Naive thymus-derived CD4-positive, alpha-beta T cell (primary cell): ENCODE measurements around the gene DIPK1C. TPM values are rescaled to one million over a fixed set of nuclear protein-coding genes. Genes with fewer than 3 reads are reported as not detected.

Source experiments
- ATAC-seq: fragments of 150-1000 bp; cut with Tn5 transposase; 2 replicates; pipeline ENCODE4 v1.10.0; 2021; ENCODE audit warnings: mild to moderate bottlenecking, moderate library complexity
- CTCF ChIA-PET: fragments of 350-600 bp; sonication (Branson Sonifier 250); formaldehyde crosslinking; loops from one replicate; lab custom pipeline; 2021; ENCODE audit warnings: antibody characterized with exemption; lab: Charles Lee
- POLR2A ChIA-PET: fragments of 350-600 bp; sonication (Branson Sonifier 250); formaldehyde crosslinking; loops from one replicate; lab custom pipeline; 2021; ENCODE audit warnings: antibody characterized with exemption, inconsistent platforms; lab: Charles Lee
- DNase-seq, 9 donors: peaks; one replicate each; pipeline versions ENCODE4 v3.0.0 to v3.0.0-alpha.2; 2020 to 2022; ENCODE audit warnings: mixed read lengths in 1 of 9
- H3K27ac ChIP-seq: one replicate; pipeline ENCODE4 v1.7.0; 2013; ENCODE audit warnings: mild to moderate bottlenecking, low read depth, low read length, moderate library complexity
- H3K27me3 ChIP-seq, 2 donors: one replicate each; pipeline ENCODE4 v1.7.0; 2013; ENCODE audit warnings: low read length in 2 of 2, mild to moderate bottlenecking in 2 of 2, moderate library complexity in 2 of 2; ENCODE audit not compliant: control insufficient read depth in 2 of 2, insufficient read depth in 2 of 2
- H3K36me3 ChIP-seq, 3 experiments: 1 replicate in 2 of 3; 2 replicates in 1 of 3; pipeline ENCODE4 v1.7.0; 2013; ENCODE audit warnings: low read length in 3 of 3, mild to moderate bottlenecking in 3 of 3, moderate library complexity in 1 of 3; ENCODE audit not compliant: insufficient read depth in 3 of 3, control insufficient read depth in 2 of 3
- H3K4me1 ChIP-seq, 2 donors: one replicate each; pipeline ENCODE4 v1.7.0; 2013; ENCODE audit warnings: low read length in 2 of 2, mild to moderate bottlenecking in 2 of 2, moderate library complexity in 1 of 2; ENCODE audit not compliant: control insufficient read depth in 2 of 2, insufficient read depth in 2 of 2
- H3K4me3 ChIP-seq: 2 replicates; pipeline ENCODE4 v1.7.0; 2013; ENCODE audit warnings: mild to moderate bottlenecking, low read length
- H3K9me3 ChIP-seq, 3 experiments: 1 replicate in 2 of 3; 2 replicates in 1 of 3; pipeline ENCODE4 v1.7.0; 2013; ENCODE audit warnings: low read length in 3 of 3; ENCODE audit not compliant: control insufficient read depth in 2 of 3
- H3K27ac Mint-ChIP-seq, 9 donors: one replicate each; pipeline ENCODE4 v1.8.0; 2020 to 2022; ENCODE audit warnings: mixed read lengths in 9 of 9, mild to moderate bottlenecking in 8 of 9, moderate library complexity in 5 of 9, inconsistent platforms in 2 of 9
- H3K27me3 Mint-ChIP-seq, 5 donors: one replicate each; pipeline ENCODE4 v1.8.0; 2021 to 2022; ENCODE audit warnings: mixed read lengths in 5 of 5, mild to moderate bottlenecking in 1 of 5
- H3K36me3 Mint-ChIP-seq, 5 donors: one replicate each; pipeline ENCODE4 v1.8.0; 2020 to 2022; ENCODE audit warnings: mixed read lengths in 5 of 5, mild to moderate bottlenecking in 3 of 5, inconsistent platforms in 1 of 5
- H3K4me1 Mint-ChIP-seq, 7 donors: one replicate each; pipeline ENCODE4 v1.8.0; 2020 to 2022; ENCODE audit warnings: mixed read lengths in 7 of 7, mild to moderate bottlenecking in 3 of 7, inconsistent platforms in 1 of 7
- H3K4me3 Mint-ChIP-seq, 10 donors: one replicate each; pipeline ENCODE4 v1.8.0; 2020 to 2022; ENCODE audit warnings: mild to moderate bottlenecking in 10 of 10, mixed read lengths in 10 of 10, moderate library complexity in 6 of 10, inconsistent platforms in 2 of 10
- H3K9me3 Mint-ChIP-seq, 11 donors: one replicate each; pipeline ENCODE4 v1.8.0; 2020 to 2022; ENCODE audit warnings: mixed read lengths in 11 of 11, mild to moderate bottlenecking in 4 of 11, inconsistent platforms in 1 of 11, moderate library complexity in 1 of 11
- intact Hi-C, 2 donors: fragments of 100-400 bp; cut with micrococcal nuclease; formaldehyde crosslinking; loops; one replicate each; pipeline ENCODE4 v1.15.1; 2023
- polyA plus RNA-seq, 2 donors: library from polyadenylated mRNA; unstranded; fragments of 300-500 nt; fragmentation: Illumina TruSeq; gene quantifications; one replicate each; pipeline ENCODE4 v1.2.3, GENCODE V29; 2021
- total RNA-seq, 6 experiments: library from RNA in 5 of 6; stranded (reverse) in 5 of 6; gene quantifications; 1 replicate in 5 of 6; 2 replicates in 1 of 6; pipeline ENCODE4 v1.2.3 and lab custom pipeline; 2021 to 2026

The DIPK1C gene
- total and polyA plus RNA-seq, 7 experiments from 2014 or later, result not detected

DNA sequence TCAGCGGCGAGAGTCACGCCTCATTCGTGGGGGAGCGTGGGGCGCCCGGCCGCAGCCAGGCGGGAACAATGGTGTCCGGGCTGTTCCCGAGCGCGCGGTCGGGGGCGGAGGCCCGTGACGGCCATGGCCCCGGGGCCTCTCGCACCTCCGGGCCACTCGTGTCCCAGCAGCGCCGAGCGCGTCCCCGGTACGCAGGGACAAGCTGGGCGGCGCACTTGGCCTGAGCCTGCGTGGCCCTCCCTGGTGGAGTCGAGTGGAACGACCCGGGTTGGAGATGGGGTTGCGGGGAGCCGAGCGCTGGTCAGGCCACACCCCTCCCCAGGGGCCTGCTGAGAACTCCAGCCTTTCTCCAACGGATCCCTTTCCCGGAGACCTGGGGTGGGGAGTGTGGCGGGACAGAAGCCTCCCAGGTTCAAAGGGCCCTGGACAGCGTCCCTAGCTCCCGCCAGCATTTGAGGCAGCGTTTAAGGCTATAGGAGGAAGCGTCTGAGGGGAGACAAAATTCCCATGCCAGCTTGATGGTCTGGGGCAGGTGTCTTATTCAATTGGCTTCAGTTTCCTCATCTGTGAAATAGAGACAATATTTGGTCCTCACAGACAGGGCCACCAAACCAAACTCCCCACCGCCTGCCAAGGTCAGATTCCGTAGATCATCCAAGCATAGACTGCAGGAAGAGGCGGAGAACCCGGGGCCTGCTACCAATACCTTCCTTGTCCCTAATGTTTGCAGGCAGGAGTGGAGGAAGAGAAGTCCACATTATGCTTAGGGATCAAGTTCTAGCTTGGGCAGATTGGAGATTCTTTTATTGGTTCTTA, 39.6 kb upstream of the DIPK1C start:
- Mint-ChIP-seq H3K27me3 (peaks cover 0 to 20% (median 0%) of the 10 kb centered on the region in 5 donors), H3K36me3 (peaks cover 0 to 15% (median 9%) of the 10 kb centered on the region in 5 donors), H3K4me1 (peaks cover 22 to 68% (median 56%) of the 10 kb centered on the region in 7 donors), H3K9me3 (no peaks in the 10 kb centered on the region), H3K27ac (peak overlapping the region; percentile 77 to 100 (median 98)), H3K4me3 (peak overlapping the region; percentile 79 to 98 (median 92))
- ChIA-PET CTCF (interaction anchor here (0.6 to 10.7 kb wide), 4 partner anchors 55 to 154 kb away, joined by 3 to 269 read pairs (median 6); no protein-coding TSS in a partner anchor), POLR2A (interaction anchor here (1.0 to 3.1 kb wide), 7 partner anchors 8 to 143 kb away, joined by 4 to 30 read pairs (median 8); partner anchors contain the start of gene ZNF407)
- Histone ChIP-seq H3K36me3 (peaks cover 0 to 11% (median 0%) of the 10 kb centered on the region in 3 experiments), H3K4me1 (peaks cover 33 to 43% of the 10 kb centered on the region in 2 donors), H3K9me3 (no peaks in the 10 kb centered on the region), H3K4me3 (peak overlapping the region; percentile 75), H3K27ac (peak overlapping the region; percentile 93), H3K27me3 (no peaks in the 10 kb centered on the region)
- DNase-seq, result peak in 3 of 9 donors; percentile 11 to 38 (median 30)
- ATAC-seq, result peak; percentile 10
- intact Hi-C loops, result loop anchor here (1.0 to 5.0 kb wide), 8 partner anchors 102 to 1996 kb away; partner anchors contain the start of genes TIMM21 (in 1 of the 2) and TSHZ1 (in 1 of the 2)

DNA sequence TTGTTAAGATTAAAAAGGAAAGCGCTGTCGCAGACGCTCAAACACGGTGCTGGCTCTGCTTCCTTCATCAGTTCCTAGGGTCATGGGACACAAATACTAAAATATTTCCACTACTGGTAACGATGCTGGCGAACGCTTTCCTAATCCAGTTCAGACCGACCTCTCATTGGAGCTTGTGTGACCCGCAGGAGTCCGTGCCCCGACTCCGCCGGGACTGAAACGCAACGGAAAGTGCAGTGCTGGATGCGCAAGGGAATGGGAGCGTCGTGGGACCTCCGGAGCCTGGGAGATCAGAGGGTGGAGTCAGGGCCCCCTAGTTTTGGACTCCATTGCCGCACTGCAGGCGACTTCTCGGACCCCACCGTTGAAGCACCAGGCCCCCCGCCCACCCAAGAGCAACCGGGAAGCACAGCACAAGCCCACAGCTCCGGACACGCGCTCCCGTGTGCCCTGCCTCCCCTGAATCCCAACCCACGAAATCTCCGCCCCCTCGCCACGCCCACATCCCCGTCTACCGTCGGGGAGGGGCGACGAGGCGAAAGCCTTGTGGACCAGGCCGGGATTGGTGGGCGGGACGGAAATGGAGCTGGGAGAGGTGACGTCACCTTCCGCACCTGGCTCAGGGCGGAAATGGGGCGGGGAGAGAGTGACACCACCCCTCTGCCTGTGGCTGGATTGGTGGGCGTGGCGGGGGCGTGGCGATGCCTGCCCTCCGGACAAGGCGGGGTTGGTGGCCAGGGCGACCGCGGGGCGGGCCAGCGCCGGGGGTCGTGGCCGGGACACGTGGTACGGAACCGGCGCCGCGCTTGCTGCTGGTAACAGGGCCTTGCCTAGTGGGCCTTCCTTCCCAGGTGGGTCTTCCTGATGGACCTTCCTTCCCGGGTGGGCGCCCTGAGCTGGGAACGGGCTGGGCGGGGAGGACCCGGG, 38.7 kb upstream of the DIPK1C start, which contains the start of gene CNDP2:
CNDP2 (plus strand) TSS at position 783 of the 927 bp plus-strand sequence. CDS start 3,611 bp downstream, outside the sequence.
- POLR2A ChIA-PET, result interaction anchor here (0.5 to 3.1 kb wide), 8 partner anchors 9 to 142 kb away, joined by 3 to 30 read pairs (median 7); partner anchors contain the start of gene ZNF407
- Mint-ChIP-seq H3K27ac (peak within 1 kb of the TSS; percentile 95 to 100 (median 98)), H3K27me3 (peaks cover 0 to 20% (median 0%) of the 10 kb centered on the region in 5 donors), H3K9me3 (no peaks in the 10 kb centered on the region), H3K36me3 (peaks cover 0 to 13% (median 4%) of the 10 kb centered on the region in 5 donors), H3K4me1 (peaks cover 21 to 62% (median 49%) of the 10 kb centered on the region in 7 donors), H3K4me3 (peak within 1 kb of the TSS; percentile 79 to 98 (median 92))
- ATAC-seq, result peak; percentile 89
- H3K27ac ChIP-seq, result peak within 1 kb of the TSS; percentile 93
- H3K27me3 ChIP-seq, result no peaks in the 10 kb centered on the region
- peaks cover 0 to 4% (median 0%) of the 10 kb centered on the region in 3 experiments for H3K36me3 ChIP-seq
- intact Hi-C loops, result loop anchor here (1.0 to 5.0 kb wide), 8 partner anchors 102 to 1996 kb away; partner anchors contain the start of genes TIMM21 (in 1 of the 2) and TSHZ1 (in 1 of the 2)
- no peaks in the 10 kb centered on the region for H3K9me3 ChIP-seq
- peak; percentile 93 to 100 (median 94) for DNase-seq
- peak within 1 kb of the TSS; percentile 75 for H3K4me3 ChIP-seq
- CTCF ChIA-PET, result interaction anchor here (0.6 to 10.7 kb wide), 6 partner anchors 56 to 413 kb away, joined by 3 to 269 read pairs (median 6); no protein-coding TSS in a partner anchor
- peaks cover 33 to 43% of the 10 kb centered on the region in 2 donors for H3K4me1 ChIP-seq

DNA sequence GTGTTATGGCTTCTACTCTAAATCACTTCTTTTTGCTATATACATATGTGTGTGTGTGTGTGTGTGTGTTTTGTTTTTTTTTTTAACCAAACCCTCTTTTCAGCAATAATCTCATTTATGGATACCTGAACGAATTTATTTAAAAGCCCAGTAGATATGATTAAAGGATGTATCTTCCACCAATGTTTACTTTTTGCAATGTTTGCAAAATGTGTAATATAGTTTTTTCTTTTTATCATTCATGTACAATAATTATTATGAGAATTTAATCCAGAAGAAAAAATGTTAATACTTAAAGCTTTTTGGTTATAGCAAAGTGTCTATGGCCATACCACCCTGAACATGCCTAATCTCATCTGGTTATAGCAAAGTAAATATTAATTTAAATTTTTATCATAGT, 37.4 kb upstream of the DIPK1C start:
- peak overlapping the region in 9 of 10 donors; percentile 6 to 90 (median 59) for H3K4me3 Mint-ChIP-seq
- intact Hi-C loops, result no loop called here

DNA sequence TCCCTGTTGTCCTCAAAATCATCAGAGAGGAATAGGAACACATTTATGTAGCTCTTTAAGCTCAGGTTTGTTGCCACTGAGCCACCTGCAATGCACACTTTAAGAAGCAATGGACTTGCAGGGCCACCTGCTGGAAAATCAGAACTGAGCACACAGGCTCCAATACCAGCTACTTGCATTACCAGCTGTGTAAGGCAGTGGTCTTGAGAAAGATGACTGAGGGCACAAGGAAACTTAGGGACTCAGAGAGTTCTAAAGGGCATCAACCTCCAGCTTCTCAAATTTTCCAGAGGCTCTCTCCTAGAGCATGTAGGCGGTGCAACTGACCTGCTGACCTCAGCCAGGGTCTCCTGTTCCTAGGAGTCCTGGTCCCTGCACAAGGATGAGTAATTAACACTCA, 36.6 kb upstream of the DIPK1C start:
- Histone ChIP-seq H3K4me3 (no peak overlapping the region), H3K9me3 (no peaks in the 10 kb centered on the region), H3K27me3 (no peaks in the 10 kb centered on the region), H3K36me3 (peaks cover 0 to 4% (median 0%) of the 10 kb centered on the region in 3 experiments), H3K4me1 (peaks cover 20 to 26% of the 10 kb centered on the region in 2 donors), H3K27ac (no peak overlapping the region)
- peak overlapping the region in 5 of 10 donors; percentile 6 to 65 (median 41) for H3K4me3 Mint-ChIP-seq
- POLR2A ChIA-PET, result interaction anchor here (0.7 to 2.5 kb wide), 11 partner anchors 9 to 152 kb away, joined by 3 to 19 read pairs (median 4); no protein-coding TSS in a partner anchor
- DNase-seq, result peak in 8 of 9 donors; percentile 29 to 86 (median 76)
- peak overlapping the region in 8 of 9 donors; percentile 59 to 98 (median 90) for H3K27ac Mint-ChIP-seq
- no peaks in the 10 kb centered on the region for H3K9me3 Mint-ChIP-seq
- H3K36me3 Mint-ChIP-seq, result peaks cover 0 to 6% (median 0%) of the 10 kb centered on the region in 5 donors
- ATAC-seq, result peak; percentile 60
- H3K27me3 Mint-ChIP-seq, result peaks cover 0 to 32% (median 0%) of the 10 kb centered on the region in 5 donors
- CTCF ChIA-PET, result interaction anchor here (0.5 to 10.7 kb wide), 34 partner anchors 9 to 411 kb away, joined by 3 to 269 read pairs (median 4); no protein-coding TSS in a partner anchor
- H3K4me1 Mint-ChIP-seq, result peaks cover 12 to 41% (median 31%) of the 10 kb centered on the region in 7 donors
- intact Hi-C loops, result loop anchor here (1.0 kb wide), 8 partner anchors 59 to 453 kb away; no protein-coding TSS in a partner anchor

More for the DNA sequence above, 37.4 kb upstream of the DIPK1C start:
- H3K36me3 Mint-ChIP-seq, result peaks cover 0 to 6% (median 0%) of the 10 kb centered on the region in 5 donors
- H3K9me3 Mint-ChIP-seq, result no peaks in the 10 kb centered on the region
- no peaks in the 10 kb centered on the region for H3K27me3 ChIP-seq
- no peak overlapping the region for H3K4me3 ChIP-seq
- peaks cover 24 to 30% of the 10 kb centered on the region in 2 donors for H3K4me1 ChIP-seq
- ChIA-PET POLR2A (interaction anchor here (1.5 to 3.1 kb wide), 4 partner anchors 105 to 141 kb away, joined by 6 to 30 read pairs (median 18); no protein-coding TSS in a partner anchor), CTCF (interaction anchor here (1.6 to 10.7 kb wide), 4 partner anchors 122 to 412 kb away, joined by 14 to 269 read pairs (median 18); no protein-coding TSS in a partner anchor)
- H3K27me3 Mint-ChIP-seq, result peaks cover 0 to 25% (median 0%) of the 10 kb centered on the region in 5 donors
- peak overlapping the region; percentile 16 for H3K27ac ChIP-seq
- DNase-seq (no peak), ATAC-seq (no peak)
- H3K9me3 ChIP-seq, result no peaks in the 10 kb centered on the region
- H3K36me3 ChIP-seq, result peaks cover 0 to 4% (median 0%) of the 10 kb centered on the region in 3 experiments
- H3K27ac Mint-ChIP-seq, result peak overlapping the region in 7 of 9 donors; percentile 63 to 98 (median 91)
- peaks cover 13 to 49% (median 39%) of the 10 kb centered on the region in 7 donors for H3K4me1 Mint-ChIP-seq

DNA sequence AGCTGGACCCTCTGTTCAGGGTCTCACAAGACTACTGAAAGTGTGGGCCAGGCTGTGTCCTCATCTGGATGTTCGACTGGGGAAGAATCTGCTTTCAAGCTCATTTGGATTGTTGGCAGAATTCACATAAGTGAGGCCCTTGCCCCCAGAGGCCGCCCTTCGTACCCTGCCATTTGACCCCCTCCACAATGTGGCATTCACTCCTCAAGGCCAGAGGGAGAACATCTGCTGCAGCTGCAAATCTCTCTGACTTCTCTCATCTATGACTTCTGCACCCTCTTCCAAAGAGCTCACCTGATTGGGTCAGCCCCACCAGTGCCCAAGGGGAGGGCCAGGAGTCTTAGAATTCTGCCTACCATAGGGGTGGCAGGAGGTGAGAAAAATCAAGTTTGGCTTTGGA, 35.2 kb upstream of the DIPK1C start:
- Histone ChIP-seq H3K9me3 (no peaks in the 10 kb centered on the region), H3K27me3 (no peaks in the 10 kb centered on the region), H3K4me1 (peaks cover 6 to 12% of the 10 kb centered on the region in 2 donors), H3K36me3 (peaks cover 0 to 4% (median 0%) of the 10 kb centered on the region in 3 experiments), H3K4me3 (no peak overlapping the region), H3K27ac (no peak overlapping the region)
- Mint-ChIP-seq H3K27ac (peak overlapping the region in 3 of 9 donors; percentile 37 to 45 (median 42)), H3K4me3 (no peak overlapping the region), H3K9me3 (no peaks in the 10 kb centered on the region), H3K27me3 (peaks cover 0 to 33% (median 0%) of the 10 kb centered on the region in 5 donors), H3K36me3 (peaks cover 0 to 4% (median 0%) of the 10 kb centered on the region in 5 donors), H3K4me1 (peaks cover 4 to 26% (median 16%) of the 10 kb centered on the region in 7 donors)
- DNase-seq (no peak), ATAC-seq (no peak)
- POLR2A ChIA-PET, result interaction anchor here (0.5 to 2.5 kb wide), 4 partner anchors 103 to 142 kb away, joined by 3 to 19 read pairs (median 4); no protein-coding TSS in a partner anchor
- CTCF ChIA-PET, result interaction anchor here (0.6 to 10.7 kb wide), 11 partner anchors 8 to 410 kb away, joined by 3 to 269 read pairs (median 8); no protein-coding TSS in a partner anchor
- intact Hi-C loops, result no loop called here
